B cell (primary cell): ENCODE results near the gene NIPA2. TPM values are rescaled to one million over a fixed set of nuclear protein-coding genes. Genes with fewer than 3 reads are reported as not detected.
A peak's percentile ranks its signal among the peaks of the same experiment; 100 is the strongest.

Experiments
- ATAC-seq: fragments of 200-7000 bp; cut with Tn5 transposase; one replicate; pipeline ENCODE4 v1.10.0; 2021; ENCODE audit warnings: low read depth, mild to moderate bottlenecking, moderate number of reproducible peaks, moderate library complexity
- CTCF ChIA-PET: fragments of 350-600 bp; sonication (Branson Sonifier 250); formaldehyde crosslinking; loops from one replicate; lab custom pipeline; 2021; ENCODE audit warnings: antibody characterized with exemption, inconsistent platforms; lab: Charles Lee
- POLR2A ChIA-PET: fragments of 350-600 bp; sonication (Branson Sonifier 250); formaldehyde crosslinking; loops from one replicate; lab custom pipeline; 2021; ENCODE audit warnings: antibody characterized with exemption; lab: Charles Lee
- DNase-seq: peaks from one replicate; pipeline ENCODE4 v3.0.0; 2013
- H2AFZ ChIP-seq: 2 replicates; pipeline ENCODE4 v1.6.1; 2012; ENCODE audit warnings: mild to moderate bottlenecking, low read depth, low read length; ENCODE audit not compliant: insufficient read depth, poor library complexity, severe bottlenecking
- H3K27ac ChIP-seq, 2 donors: 1 replicate in 1 of 2; 2 replicates in 1 of 2; pipeline ENCODE4 v1.5.1; 2012 to 2013; ENCODE audit warnings: low read length in 2 of 2, mild to moderate bottlenecking in 2 of 2, moderate library complexity in 1 of 2
- H3K27me3 ChIP-seq, 4 experiments: fragments of 200-600 bp in 1 of 4; sonication (generic) in 1 of 4; replicated peaks in 1 of 4; 1 replicate in 2 of 4; 2 replicates in 2 of 4; pipeline versions ENCODE4 v1.6.1 to v1.7.0; 2013 to 2016; ENCODE audit warnings: low read length in 3 of 4, mild to moderate bottlenecking in 2 of 4, mixed read lengths in 1 of 4, moderate library complexity in 1 of 4; ENCODE audit not compliant: insufficient read depth in 4 of 4, control insufficient read depth in 3 of 4; ENCODE audit errors: control extremely low read depth in 1 of 4
- H3K36me3 ChIP-seq, 2 experiments: replicated peaks in 1 of 2; 1 replicate in 1 of 2; 2 replicates in 1 of 2; pipeline versions ENCODE4 v1.6.1 to v1.7.1; 2013; ENCODE audit warnings: low read length in 1 of 2; ENCODE audit not compliant: insufficient read depth in 2 of 2, control insufficient read depth in 1 of 2; ENCODE audit errors: control extremely low read depth in 1 of 2, extremely low read depth in 1 of 2
- H3K4me1 ChIP-seq, 2 donors: fragments of 200-600 bp in 1 of 2; sonication (generic) in 1 of 2; 1 replicate in 1 of 2; 2 replicates in 1 of 2; pipeline versions ENCODE4 v1.5.1 to v1.6.1; 2013 to 2017; ENCODE audit warnings: low read length in 2 of 2; ENCODE audit not compliant: control insufficient read depth in 2 of 2, insufficient read depth in 2 of 2
- H3K4me2 ChIP-seq: replicated peaks from 2 replicates; pipeline ENCODE3; 2012; ENCODE audit warnings: mild to moderate bottlenecking, low read depth, low read length; ENCODE audit not compliant: poor library complexity, severe bottlenecking
- H3K4me3 ChIP-seq, 5 experiments: fragments of 200-600 bp in 1 of 5; sonication (generic) in 1 of 5; 1 replicate in 3 of 5; 2 replicates in 2 of 5; pipeline versions ENCODE4 v1.5.1 to v1.7.0; 2011 to 2016; ENCODE audit warnings: low read length in 4 of 5, mild to moderate bottlenecking in 4 of 5, low read depth in 2 of 5, control low read depth in 1 of 5, moderate library complexity in 1 of 5; ENCODE audit not compliant: insufficient read depth in 1 of 5; ENCODE audit errors: control extremely low read depth in 1 of 5, extremely low read depth in 1 of 5
- H3K79me2 ChIP-seq: fragments of 200-600 bp; sonication (generic); one replicate; pipeline ENCODE4 v1.6.0; 2016; ENCODE audit warnings: low read length; ENCODE audit not compliant: control insufficient read depth, insufficient read depth
- H3K9ac ChIP-seq: fragments of 200-600 bp; sonication (generic); 2 replicates; pipeline ENCODE4 v1.6.1; 2017; ENCODE audit warnings: mild to moderate bottlenecking, low read length, moderate library complexity
- H3K9me3 ChIP-seq, 3 donors: one replicate each; pipeline versions ENCODE4 v1.6.1 to v1.7.1; 2013; ENCODE audit warnings: low read length in 2 of 3; ENCODE audit not compliant: control insufficient read depth in 2 of 3, insufficient read depth in 1 of 3; ENCODE audit errors: control extremely low read depth in 1 of 3
- H4K20me1 ChIP-seq: 2 replicates; pipeline ENCODE4 v1.6.0; 2012; ENCODE audit warnings: mild to moderate bottlenecking, low read length; ENCODE audit not compliant: insufficient read depth, control insufficient read depth, poor library complexity, severe bottlenecking
- H3K27ac Mint-ChIP-seq: one replicate; pipeline ENCODE4 v1.8.0; 2021; ENCODE audit warnings: mixed read lengths
- H3K27me3 Mint-ChIP-seq: one replicate; pipeline ENCODE4 v1.8.0; 2021; ENCODE audit warnings: mixed read lengths
- H3K4me1 Mint-ChIP-seq: one replicate; pipeline ENCODE4 v1.8.0; 2021; ENCODE audit warnings: mixed read lengths
- H3K4me3 Mint-ChIP-seq: one replicate; pipeline ENCODE4 v1.8.0; 2021; ENCODE audit warnings: mixed read lengths
- H3K9me3 Mint-ChIP-seq: one replicate; pipeline ENCODE4 v1.8.0; 2022; ENCODE audit warnings: mixed read lengths; ENCODE audit not compliant: insufficient read depth
- EZH2 ChIP-seq: IDR thresholded peaks from 2 replicates; pipeline ENCODE4 v1.6.1; 2012; ENCODE audit warnings: borderline replicate concordance, low read depth, mild to moderate bottlenecking, moderate library complexity, low read length; ENCODE audit not compliant: insufficient read depth, poor library complexity, severe bottlenecking
- WGBS: methylation state at CpG from one replicate; pipeline ENCODE4 v1.1.5; 2013; ENCODE audit warnings: missing lambda C conversion rate; ENCODE audit not compliant: insufficient coverage; 5-methylcytosine and 5-hydroxymethylcytosine counted together
- intact Hi-C: fragments of 100-400 bp; cut with micrococcal nuclease; formaldehyde crosslinking; loops from one replicate; pipeline ENCODE4 v1.10.0; 2022
- polyA plus RNA-seq: library from polyadenylated mRNA; depleted of rRNA; stranded (reverse); fragments of >200 nt; gene quantifications from 2 replicates; pipeline ENCODE4 v1.2.3, GENCODE V29; 2012
- total RNA-seq, 2 donors: library from RNA; stranded (reverse); fragments of 120-200 nt in 1 of 2; gene quantifications; 1 replicate in 1 of 2; 2 replicates in 1 of 2; pipeline versions ENCODE4 v1.2.3 to v1.2.4, GENCODE V29; 2013 to 2022
- TF ChIP-seq, protein P1 (sequence below): fragments of 200-600 bp; IDR thresholded peaks from one replicate; pipeline ENCODE4 v1.8.0; 2022; ENCODE audit warnings: antibody characterized with exemption, mild to moderate bottlenecking

The NIPA2 gene
- total and polyA plus RNA-seq, 2 donors (not counting 1 experiment from before 2014, with no cell fraction given): 47.1 to 65.3 TPM

DNA sequence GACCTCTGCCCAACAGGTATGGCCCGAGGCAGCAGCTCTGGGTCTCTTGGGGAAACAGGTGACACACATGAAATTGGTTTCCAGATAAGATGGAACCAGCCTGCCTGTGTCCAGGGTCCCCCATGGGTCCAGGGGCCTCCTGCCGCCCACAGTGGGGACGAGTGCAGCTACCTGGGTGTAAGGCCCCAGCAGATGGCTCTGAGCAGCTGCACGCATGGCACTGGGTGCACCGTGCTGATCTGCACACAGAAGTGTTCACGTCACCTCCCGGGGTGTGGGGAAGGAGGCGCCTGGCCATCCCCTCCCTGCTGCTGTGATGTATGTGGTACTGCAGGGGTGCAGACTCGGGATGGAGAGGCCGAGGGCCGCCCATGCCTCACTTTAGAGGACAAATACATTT lies 63.6 kb downstream of the NIPA2 start:
- H3K9ac ChIP-seq: no peak overlapping the region
- Mint-ChIP-seq H3K4me3 (no peak overlapping the region), H3K27me3 (no peaks in the 10 kb centered on the region), H3K4me1 (peaks cover 6% of the 10 kb centered on the region), H3K9me3 (no peaks in the 10 kb centered on the region), H3K27ac (no peak overlapping the region)
- H3K9me3 ChIP-seq: no peaks in the 10 kb centered on the region
- H3K79me2 ChIP-seq: no peaks in the 10 kb centered on the region
- TF ChIP-seq, protein P1, sequence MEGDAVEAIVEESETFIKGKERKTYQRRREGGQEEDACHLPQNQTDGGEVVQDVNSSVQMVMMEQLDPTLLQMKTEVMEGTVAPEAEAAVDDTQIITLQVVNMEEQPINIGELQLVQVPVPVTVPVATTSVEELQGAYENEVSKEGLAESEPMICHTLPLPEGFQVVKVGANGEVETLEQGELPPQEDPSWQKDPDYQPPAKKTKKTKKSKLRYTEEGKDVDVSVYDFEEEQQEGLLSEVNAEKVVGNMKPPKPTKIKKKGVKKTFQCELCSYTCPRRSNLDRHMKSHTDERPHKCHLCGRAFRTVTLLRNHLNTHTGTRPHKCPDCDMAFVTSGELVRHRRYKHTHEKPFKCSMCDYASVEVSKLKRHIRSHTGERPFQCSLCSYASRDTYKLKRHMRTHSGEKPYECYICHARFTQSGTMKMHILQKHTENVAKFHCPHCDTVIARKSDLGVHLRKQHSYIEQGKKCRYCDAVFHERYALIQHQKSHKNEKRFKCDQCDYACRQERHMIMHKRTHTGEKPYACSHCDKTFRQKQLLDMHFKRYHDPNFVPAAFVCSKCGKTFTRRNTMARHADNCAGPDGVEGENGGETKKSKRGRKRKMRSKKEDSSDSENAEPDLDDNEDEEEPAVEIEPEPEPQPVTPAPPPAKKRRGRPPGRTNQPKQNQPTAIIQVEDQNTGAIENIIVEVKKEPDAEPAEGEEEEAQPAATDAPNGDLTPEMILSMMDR: no peak
- no peak for TF ChIP-seq EZH2
- intact Hi-C loops: no loop called here
- no peaks in the 10 kb centered on the region for H3K27me3 ChIP-seq
- POLR2A ChIA-PET: no interaction called here
- no peak for DNase-seq
- no peak for ATAC-seq
- no peak overlapping the region for H3K4me2 ChIP-seq
- no peak overlapping the region for H2AFZ ChIP-seq
- H4K20me1 ChIP-seq: no peaks in the 10 kb centered on the region
- H3K4me1 ChIP-seq: no peaks in the 10 kb centered on the region
- WGBS: 88% methylated on average over 4 of the region's 11 CpGs
- no peak overlapping the region for H3K4me3 ChIP-seq
- CTCF ChIA-PET: interaction anchor here (0.8 kb wide), 1 partner anchor 11 kb away, joined by 9 read pairs; no protein-coding TSS in a partner anchor
- no peaks in the 10 kb centered on the region for H3K36me3 ChIP-seq
- H3K27ac ChIP-seq: no peak overlapping the region

DNA sequence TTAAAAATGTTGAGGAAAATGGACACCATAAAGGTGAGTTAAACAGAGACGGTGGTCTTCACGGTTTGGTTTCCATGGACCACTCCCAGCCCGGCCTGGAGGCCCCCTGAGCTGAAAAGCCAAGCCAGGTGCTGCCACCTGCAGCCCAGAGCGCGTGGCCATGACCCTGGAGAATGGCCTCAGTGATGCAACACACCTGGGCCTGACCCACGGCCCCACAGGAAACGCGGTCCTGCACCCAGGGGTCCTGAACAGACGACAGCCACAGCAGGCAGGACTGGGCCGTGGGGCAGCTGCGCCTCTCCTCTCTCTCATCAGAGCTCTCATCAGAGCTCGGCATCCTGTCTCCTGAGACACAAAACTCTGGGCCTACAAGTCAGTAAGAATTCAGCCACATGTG lies 64.1 kb downstream of the NIPA2 start:
- whole genome bisulfite sequencing: 55% methylated on average over 12 of the region's 12 CpGs
- POLR2A ChIA-PET: no interaction called here
- H3K4me3 Mint-ChIP-seq: no peak overlapping the region

More for the DNA sequence above, 64.1 kb downstream of the NIPA2 start:
- no peak overlapping the region for H3K27ac Mint-ChIP-seq
- ATAC-seq: no peak
- TF ChIP-seq, protein P1: peak; percentile 9
- TF ChIP-seq EZH2: no peak
- DNase-seq: no peak
- Histone ChIP-seq H3K9me3 (no peaks in the 10 kb centered on the region), H3K4me1 (no peaks in the 10 kb centered on the region), H3K79me2 (no peaks in the 10 kb centered on the region), H3K4me3 (no peak overlapping the region), H4K20me1 (no peaks in the 10 kb centered on the region), H3K27ac (no peak overlapping the region), H3K4me2 (no peak overlapping the region), H2AFZ (no peak overlapping the region), H3K9ac (no peak overlapping the region), H3K36me3 (no peaks in the 10 kb centered on the region), H3K27me3 (no peaks in the 10 kb centered on the region)
- H3K27me3 Mint-ChIP-seq: no peaks in the 10 kb centered on the region
- CTCF ChIA-PET: interaction anchor here (0.8 kb wide), 1 partner anchor 11 kb away, joined by 9 read pairs; no protein-coding TSS in a partner anchor
- intact Hi-C loops: no loop called here
- no peaks in the 10 kb centered on the region for H3K9me3 Mint-ChIP-seq
- H3K4me1 Mint-ChIP-seq: peaks cover 6% of the 10 kb centered on the region
